GM12873 (cell line): ENCODE data around the gene DAPK1.

Experiments used
- TF ChIP-seq, protein P1 (sequence below): IDR thresholded peaks from 2 replicates; pipeline ENCODE4 v1.5.1; 2012; ENCODE audit warnings: low read depth, mild to moderate bottlenecking, moderate library complexity, low read length, control low read depth; ENCODE audit not compliant: insufficient read depth; ENCODE audit errors: missing control alignments

The DAPK1 gene

DNA sequence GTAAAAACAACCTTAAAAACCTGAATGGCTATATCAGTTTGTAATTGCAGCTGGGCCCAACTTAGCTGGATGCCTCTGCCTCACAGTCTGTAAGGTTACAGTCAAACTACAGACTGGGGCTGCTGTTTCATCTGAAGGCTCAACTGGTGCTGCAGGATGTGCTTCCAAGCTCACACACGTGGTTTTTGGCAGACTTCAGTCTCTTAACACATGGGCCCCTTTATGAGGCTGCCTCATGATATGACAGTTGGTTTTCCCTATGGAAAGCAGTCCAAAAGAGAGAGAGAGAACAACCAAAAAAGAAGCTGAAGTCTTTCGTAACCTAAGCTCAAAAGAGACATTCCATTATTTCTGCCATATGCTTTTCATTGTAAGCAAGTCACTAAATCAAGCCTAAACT is 255.6 kb downstream of the DAPK1 start:
- TF ChIP-seq, protein P1, sequence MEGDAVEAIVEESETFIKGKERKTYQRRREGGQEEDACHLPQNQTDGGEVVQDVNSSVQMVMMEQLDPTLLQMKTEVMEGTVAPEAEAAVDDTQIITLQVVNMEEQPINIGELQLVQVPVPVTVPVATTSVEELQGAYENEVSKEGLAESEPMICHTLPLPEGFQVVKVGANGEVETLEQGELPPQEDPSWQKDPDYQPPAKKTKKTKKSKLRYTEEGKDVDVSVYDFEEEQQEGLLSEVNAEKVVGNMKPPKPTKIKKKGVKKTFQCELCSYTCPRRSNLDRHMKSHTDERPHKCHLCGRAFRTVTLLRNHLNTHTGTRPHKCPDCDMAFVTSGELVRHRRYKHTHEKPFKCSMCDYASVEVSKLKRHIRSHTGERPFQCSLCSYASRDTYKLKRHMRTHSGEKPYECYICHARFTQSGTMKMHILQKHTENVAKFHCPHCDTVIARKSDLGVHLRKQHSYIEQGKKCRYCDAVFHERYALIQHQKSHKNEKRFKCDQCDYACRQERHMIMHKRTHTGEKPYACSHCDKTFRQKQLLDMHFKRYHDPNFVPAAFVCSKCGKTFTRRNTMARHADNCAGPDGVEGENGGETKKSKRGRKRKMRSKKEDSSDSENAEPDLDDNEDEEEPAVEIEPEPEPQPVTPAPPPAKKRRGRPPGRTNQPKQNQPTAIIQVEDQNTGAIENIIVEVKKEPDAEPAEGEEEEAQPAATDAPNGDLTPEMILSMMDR: no peak
